NOMO-1 treated with dmso at 0.1 percent for 144 hours (cell line): ENCODE results near the gene KSR1.
A peak's percentile ranks its signal among the peaks of the same experiment; 100 is the strongest.

Experiments
- DNase-seq: peaks from one replicate; lab custom pipeline; 2025; ENCODE audit not compliant: unreplicated experiment; lab: John Stamatoyannopoulos, UW

KSR1 gene

DNA sequence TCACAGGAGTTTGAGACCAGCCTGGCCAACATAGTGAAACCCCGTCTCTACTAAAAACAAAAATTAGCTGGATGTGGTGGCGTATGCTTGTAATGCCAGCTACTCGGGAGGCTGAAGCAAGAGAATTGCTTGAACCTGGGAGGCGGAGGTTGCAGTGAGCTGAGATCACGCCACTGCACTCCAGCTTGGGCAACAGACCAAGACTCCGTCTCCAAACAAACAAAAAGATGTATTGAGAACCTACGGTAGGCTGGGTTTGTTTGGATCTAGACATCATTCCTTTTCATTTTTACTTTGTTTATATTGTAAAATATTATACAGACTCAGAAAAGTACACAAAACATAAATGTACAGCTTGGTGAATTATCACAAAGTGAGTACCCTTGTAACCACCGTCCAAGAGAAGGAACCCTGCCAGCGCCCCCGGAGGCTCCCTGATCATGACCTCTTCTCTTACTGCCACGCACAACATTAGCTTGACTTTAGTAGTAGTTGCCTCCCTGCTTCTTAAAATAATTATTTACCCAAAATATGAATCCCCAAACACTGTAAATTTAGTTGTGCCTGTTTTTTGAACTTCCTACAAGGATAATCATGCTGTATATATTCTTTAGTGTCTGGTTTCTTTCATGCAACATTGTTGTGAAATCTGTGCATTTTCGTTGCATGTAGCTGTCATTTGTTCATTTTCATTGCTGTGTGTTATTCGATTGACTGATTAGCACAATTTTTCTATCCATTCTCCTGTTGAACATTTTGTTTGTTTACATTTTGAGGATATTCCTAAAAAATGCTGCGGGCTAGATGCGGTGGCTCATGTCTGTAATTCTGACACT, 56.5 kb downstream of the KSR1 start:
- no peak for DNase-seq

DNA sequence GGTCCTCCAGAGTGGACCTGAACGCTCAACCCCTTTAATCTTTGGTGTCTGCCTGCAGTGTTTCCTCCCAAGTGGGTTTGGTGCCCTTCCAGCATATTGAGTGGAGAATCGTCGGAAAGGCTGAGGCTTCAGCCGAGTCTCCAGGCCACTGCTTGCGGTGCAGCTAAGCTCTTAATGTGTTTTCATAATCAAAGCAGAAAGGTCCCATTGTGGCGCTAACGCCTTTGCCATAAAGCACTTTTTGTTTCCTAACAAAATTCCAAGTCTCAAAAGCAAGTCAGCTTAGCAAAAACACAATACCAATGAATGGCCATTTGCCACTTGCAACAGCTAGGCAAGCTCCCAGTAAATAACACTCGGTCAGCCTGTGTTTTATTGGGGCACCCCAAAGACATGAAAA, 57.6 kb downstream of the KSR1 start:
- no peak for DNase-seq

DNA sequence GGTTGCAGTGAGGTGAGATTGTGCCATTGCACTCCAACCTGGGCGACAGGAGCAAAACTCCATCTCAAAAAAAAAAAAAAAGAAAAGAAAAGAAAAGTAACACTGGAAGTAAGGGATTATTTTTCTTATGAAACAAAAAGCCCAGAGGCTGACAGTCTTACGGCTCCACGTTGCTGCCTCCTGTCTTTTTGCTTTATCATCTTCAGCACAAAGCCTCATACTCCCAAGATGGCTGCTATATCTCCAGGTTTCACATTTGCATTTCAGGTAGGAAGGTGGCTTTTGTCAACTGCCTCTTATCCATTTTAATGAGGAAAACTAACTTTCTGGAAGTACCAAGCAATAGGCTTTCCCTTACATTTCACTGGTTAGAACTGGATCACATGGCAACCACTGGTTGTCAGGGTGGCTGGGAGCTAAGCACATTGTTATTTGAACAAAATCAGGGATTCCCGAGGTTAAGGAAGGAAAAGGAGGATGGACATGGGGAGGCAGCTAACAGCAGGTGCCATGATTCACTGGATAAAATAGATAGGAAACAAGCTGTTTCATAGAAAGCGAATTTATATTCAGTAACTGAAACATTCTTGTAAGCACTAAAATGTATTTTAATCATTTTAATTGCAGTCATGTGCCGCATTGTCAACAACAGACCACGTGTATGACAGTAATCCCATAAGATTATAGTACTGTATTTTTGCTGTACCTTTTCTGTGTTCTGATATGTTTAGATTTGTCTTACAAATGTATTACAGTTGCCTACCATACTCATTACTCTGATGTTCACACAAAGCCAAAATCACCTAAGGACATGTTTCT, 58.6 kb downstream of the KSR1 start:
- DNase-seq = no peak

DNA sequence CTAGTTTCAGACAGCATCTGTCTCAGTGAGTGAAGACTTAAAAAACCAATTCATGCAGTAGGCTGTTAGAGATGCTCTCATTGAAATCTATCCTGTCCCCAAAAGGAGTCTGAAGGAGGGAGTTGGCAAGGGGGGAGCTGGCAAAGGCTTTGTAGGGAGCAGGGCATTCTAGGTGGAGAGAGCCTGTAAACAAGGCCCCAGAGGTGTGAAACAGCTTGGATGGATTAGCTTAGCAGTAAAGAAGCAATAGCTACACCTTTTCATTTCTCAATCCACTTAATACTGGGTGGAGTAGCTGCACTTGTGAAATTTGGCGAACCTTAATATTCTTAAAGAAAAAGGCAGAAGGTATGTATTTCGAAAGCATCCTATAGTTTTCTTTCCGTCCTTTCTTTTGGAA, 61.8 kb downstream of the KSR1 start:
- no peak for DNase-seq

DNA sequence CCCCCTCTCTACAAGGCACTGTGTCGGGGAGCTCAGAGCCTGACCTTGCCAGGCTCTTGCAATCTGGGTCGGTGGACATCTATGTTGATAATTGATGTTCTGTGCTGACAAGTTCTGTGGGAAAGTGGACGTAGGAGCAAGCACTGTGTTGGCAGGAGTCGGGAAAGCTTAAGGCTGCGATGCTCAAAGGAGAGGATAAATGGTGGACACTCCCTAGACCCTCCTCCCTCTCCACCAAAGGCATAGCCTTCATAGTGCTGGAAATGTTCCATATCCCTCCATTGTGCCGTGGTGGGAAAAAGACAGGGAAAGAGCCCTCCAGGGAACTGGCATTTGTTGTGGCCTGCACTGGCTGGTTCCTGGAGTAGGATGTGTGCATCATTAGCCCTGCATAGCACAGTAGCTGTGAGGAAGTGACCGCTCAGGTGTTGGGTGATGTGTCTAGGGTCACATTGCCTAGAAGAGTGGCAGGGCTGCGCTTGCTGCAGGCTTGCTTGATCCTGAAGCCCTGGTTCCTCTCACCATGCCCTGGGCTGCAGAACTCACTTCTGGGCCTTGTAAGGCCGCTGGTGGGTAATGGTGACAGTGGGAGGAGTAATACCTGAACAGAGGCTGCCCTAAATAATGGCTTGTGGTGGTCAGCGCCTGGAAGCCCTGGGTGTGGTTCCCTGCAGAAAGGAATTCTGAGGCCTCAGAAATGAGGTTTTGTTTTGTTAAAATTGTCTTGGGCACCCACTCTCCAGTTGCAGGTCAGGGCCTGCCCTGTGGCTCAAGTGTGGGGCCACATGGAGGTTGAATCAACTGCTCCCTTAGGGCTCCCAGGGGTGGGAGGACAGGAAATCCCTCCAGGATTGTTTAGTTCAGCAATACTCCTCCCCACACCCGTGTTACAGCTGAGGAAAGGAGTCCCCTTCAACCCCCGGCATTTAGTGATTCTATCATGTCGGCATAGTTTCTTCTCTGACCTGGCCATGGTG, 62.6 kb downstream of the KSR1 start:
- no peak for DNase-seq

DNA sequence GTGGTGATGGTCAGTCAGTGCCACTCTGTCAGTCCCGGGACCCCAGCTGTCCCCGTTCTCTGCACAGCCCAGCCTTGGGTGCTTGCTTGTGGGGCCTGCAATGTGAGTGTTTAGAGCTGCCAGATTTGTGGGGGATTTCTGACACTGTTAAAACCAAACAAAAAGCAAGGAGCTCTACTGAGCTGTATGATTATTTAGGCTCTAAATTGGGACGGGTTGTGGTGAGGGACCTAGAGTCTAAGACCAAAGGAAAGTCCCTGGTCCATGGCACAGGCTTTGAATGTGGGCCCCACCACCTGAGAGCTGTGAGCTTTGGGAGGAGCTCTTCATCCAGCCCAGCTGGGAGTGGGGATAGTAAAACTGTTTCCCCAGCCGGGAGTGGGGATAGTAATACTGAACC, 63.3 kb downstream of the KSR1 start:
- DNase-seq = no peak

DNA sequence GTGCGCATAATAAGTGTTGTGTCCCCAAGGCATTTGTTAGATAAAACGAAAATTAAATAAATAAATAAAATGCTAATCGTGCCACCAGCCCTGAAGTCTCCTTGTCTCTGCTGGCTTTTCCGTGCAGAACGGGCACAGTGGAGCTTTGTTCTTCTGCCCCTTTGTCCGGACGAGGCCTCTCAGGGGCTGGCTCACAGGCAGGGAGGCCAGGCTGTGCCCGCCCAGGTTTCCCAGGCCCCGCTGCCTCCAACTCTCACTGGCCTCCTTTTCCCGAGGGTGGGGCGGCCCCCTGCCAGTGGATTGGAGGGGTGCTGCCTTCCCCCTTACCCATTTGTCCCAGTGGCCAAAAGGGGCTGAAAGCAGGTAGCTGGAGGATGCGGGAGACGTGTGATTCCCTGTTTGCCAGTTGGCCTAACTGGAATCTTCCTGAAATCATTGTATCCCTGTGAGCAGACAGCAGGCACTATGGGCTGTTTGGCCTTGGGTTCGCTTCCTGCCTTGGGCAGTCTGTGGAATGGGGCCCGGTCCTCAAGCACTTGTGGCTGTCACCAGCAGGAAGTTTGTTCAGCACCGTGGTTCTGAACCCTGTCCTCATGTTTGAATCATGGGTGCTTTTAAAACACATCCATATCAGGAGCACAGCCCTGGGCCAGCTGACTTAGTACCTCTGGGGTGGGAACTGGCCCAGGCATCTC, 64.4 kb downstream of the KSR1 start:
- DNase-seq = no peak

DNA sequence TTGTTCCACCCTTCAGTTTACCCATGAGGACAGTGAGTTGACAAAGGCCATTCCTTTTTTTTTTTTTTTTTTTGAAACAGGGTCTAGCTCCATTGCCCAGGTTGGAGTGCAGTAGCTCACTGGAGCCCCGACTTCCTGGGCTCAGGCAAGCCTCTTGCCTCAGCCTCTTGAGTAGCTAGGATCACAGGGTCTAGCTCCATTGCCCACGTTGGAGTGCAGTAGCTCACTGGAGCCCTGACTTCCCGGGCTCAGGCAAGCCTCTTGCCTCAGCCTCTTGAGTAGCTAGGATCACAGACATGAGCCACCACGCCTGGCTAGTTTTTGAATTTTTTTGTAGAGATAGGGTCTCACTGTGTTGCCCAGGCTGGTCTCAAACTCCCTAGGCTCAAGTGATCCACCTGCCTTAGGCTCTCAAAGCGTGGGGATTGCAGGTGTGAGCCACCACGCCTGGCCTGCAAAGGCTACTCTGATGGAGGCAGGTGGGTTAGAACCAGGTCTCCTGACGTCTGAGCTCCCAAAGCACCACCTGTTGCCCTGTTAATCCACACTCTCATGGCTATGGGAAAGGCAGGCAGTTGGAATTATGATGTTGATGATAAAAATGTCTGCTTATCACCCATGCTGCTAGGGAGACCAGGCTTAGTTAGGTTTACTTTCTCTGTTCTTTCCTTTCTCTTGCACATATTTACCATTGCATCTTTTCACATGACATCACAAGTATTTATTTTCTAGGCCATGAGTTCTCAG, 65.2 kb downstream of the KSR1 start:
- DNase-seq = no peak

DNA sequence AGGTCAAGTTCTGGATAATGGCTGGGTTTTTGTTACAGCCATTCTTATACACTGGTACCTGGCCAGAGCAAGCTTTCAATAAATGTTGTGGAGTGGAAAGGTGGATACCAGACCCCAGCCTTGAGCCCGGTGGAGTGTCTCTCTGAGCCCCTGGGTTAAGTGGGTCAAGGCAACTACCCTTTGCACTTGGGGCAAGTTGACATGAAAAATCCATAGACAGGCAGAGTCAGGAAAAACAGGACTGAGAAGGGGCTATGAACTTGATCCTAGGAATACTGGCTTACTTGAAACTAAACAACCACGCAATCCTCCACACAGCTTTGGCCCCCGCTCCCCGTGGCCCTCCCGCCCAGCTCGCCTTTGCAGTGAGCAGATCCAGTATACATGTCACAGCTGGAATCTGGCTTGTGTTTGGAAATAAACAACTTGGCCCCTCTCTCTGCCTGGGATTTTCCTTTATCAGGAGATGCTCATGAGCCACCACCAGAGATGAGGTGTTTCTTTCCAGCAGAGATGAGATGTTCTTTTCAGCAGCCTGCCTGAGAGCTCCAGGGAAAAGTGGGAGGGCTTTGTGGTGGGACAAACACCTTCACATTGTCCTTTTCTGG, 65.9 kb downstream of the KSR1 start:
- DNase-seq = no peak

DNA sequence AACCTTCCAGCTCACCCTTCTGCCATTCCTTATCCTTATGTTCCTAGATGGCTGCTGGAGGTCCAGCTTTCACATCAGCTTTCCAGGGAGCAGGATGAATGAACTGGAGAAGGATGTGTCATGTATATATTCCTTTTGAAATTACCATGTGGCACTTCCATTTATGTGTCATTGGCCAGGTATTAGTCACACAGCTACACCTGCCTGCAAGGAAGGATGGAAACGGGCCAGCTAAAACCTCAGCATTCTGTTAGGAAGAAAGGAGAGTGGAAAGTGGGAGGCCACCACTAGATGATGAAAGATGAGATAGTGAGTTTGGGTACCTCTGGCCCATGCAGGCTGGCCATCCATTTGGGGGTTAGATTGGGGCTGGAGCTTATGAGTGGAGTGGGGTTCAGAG, 67.5 kb downstream of the KSR1 start:
- DNase-seq = no peak

DNA sequence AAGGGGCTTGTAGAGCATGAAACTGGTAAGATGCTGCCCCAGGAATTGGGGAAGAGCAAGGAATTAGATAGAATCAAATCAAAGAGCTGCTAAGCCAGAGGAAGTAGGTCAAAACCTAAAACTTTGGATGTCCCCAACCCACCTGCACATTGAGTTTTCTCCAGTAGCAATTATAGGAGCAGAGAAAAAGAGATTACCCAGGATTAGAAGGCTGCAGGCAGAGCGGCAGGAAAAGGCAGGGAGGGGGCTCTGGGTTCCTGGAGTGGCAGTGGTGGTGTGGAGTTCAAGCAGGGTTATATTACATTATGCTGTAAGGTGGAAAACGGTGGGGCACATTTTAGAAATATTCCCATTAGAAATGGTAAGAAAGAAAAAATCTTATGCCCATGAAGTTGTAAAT, 68.3 kb downstream of the KSR1 start:
- DNase-seq = no peak

DNA sequence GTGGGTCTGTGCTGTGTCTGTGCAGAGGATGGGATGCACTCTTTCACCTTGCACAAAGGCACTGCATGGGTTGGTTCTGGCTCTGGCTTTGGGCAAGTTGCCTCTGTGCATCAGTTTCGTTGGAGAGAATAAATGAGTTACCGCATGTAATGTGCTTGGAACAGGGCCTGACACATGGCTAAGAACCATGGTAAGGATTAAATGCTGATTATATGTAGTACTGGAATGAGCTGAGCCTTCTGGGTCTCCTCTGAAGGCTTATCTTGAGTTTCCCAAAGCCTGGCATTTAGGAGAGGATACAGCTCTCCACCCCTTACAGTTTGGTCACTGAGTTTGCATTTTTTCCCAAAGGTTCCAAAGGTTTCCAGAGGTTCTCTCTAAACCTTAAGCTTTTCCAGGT, 69.1 kb downstream of the KSR1 start:
- DNase-seq = no peak

DNA sequence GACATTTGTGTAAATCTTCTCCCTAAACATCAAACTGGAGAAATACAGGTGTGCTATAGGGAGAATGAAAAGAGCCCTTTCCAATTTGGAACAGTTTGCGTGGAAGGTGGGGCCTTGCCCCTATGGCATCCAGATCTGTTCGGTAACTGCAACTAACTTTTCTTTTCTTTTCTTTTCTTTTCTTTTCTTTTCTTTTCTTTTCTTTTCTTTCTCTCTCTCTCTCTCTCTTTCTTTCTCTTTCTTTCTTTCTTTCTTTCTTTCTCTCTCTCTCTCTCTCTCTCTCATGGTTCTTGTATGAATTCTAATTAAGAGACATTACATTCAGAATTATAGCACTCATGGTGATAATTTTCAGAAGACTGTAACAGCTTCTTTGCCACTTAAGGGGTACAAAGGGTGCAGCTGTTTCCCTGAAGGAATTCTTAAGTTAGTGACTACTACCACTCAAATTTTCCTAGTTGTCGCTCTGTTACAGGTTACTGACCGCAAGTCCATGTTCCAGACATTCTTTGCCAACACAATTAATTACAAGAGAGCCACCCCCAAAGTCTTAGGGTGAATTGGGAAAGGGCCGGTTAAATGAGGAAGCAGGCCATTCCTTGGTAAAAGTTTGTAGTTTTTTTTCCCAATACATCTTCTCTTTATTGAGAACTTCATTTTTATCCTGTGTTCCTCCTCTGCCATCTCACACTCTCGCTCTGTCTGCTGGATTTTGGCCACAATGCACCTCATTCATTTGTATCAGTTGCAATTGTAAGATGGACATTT, 69.8 kb downstream of the KSR1 start:
- no peak for DNase-seq

DNA sequence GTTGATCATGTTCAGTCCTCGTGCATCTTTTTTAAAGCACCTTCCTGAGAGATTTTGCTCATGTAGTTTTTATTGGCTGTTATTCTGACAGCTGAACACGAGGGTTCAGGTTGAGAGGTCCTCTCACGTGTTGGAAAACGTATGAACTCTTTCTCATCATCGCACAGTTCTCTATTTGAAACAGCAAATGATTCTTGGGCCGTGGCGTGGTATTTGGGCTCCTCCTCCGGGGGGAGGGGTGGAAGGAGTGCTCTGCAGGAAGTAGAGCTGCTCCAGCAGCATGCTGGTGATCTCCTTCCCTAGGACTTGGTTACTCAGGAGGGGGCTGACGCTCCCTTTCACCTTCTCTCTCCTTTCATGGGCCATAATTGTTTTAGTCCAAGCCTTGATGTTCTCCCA, 70.4 kb downstream of the KSR1 start:
- peak; percentile 69 for DNase-seq

DNA sequence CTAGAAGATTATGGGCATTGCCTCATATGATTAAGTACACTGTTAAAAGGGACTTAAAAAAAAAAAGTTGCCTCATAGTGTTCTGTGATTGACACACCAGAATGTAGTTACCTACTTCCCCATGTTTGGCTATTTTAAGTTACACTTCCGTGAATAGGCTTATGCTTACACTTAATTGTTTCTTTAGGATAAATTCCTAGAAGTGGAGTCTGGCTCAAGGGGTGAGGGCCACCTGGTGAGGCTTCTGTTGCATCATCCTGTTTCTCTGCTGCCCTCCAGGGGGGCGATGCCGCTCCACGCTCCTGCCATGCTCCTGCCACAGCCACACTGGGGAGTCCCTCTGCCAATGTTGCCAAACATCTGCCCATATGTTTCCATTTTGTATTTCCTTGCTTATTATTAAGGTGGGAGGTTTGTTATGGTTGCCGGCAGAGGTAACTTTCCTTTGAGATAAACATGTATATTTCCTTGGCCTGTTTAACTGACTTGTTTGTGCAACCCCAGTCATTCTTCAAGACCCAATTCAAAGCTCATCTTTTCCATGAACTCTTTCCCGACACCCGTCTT, 73.1 kb downstream of the KSR1 start:
- peak; percentile 80 for DNase-seq

DNA sequence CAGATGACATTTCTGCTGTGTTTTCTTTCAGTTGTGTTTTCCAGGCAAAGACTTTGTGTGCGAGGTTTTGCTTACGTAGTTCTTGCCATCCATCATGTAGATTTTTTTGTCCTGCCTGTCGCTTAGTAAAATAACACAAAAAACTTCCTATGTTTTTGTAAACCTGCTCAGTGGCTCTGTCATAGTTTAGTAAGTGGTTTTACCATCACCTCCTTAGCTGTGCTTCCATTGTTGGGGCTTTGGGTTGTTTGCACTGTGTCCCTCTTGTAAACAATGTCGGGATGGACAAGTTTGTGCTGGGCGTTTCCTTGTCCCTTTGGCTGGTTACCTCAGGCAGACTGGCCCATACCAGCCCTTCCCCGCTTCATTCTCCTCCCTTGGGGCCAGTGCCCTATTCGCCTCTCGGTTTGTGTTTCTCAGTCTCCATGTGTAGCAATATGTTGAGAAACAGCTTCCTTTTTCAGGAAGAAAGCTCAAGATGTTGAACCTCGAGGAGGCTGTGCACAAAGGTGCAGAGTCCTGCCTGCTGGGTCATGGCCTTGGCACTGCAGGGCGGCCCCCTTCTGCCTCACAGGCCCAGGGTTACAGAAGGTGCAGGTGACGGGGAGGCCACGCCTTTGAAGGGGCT, 74.6 kb downstream of the KSR1 start:
- DNase-seq = peak; percentile 73

DNA sequence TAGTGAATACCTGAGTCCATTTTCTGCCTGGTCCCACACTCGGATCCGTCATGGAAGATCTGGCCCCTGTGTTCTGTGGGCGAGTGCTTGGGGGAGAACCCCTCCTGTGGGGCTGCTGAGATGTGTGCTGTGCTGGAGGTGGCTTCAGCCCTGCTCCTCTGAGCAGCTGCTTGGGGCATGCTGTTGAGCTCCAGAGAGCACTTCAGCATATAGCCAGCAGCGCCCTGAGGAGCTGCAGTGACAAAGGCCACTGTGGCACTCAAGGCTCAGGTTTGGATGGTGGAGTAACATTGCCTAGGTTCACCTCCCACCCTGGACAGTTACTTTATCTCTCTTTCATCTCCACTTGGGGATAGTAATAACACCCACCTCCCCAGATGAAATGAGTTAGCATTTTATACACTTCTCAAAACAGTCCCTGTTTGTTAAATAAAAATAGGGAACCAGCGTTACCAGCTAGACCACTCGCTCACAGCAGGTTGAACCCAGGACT, 75.3 kb downstream of the KSR1 start:
- no peak for DNase-seq
